HUDEP-2 (cell line): Measurements from ENCODE around the gene ADD3.

Experiments used
- DNase-seq, 76 experiments: peaks; one replicate each; lab custom pipeline; 2025; ENCODE audit not compliant: unreplicated experiment in 76 of 76; lab: John Stamatoyannopoulos, UW

Gene ADD3

GRCh38 chr10:110141871-110142635, 134.3 kb downstream of the ADD3 start:
- DNase-seq = peak in 2 of 76 experiments; percentile 4 to 12

- DNase-seq = no peak
Observed at GRCh38 chr10:110142965-110143364, 135.2 kb downstream of the ADD3 start.

- DNase-seq = no peak
Observed at GRCh38 chr10:110144507-110144906, 136.7 kb downstream of the ADD3 start.

- peak in 66 of 76 experiments; percentile 9 to 65 (median 33) for DNase-seq
Observed at GRCh38 chr10:110147961-110148360, 140.2 kb downstream of the ADD3 start.

GRCh38 chr10:110149259-110149658, 141.5 kb downstream of the ADD3 start:
- peak; percentile 18 to 91 (median 77) for DNase-seq

- DNase-seq = peak in 74 of 76 experiments; percentile 37 to 93 (median 76)
Observed at GRCh38 chr10:110150046-110150445, 142.3 kb downstream of the ADD3 start.

- no peak for DNase-seq
Observed at GRCh38 chr10:110150981-110151380, 143.2 kb downstream of the ADD3 start.

- DNase-seq = peak in 62 of 76 experiments; percentile 8 to 77 (median 52)
Observed at GRCh38 chr10:110151467-110151866, 143.7 kb downstream of the ADD3 start.

GRCh38 chr10:110151971-110152370, 144.2 kb downstream of the ADD3 start:
- no peak for DNase-seq

GRCh38 chr10:110153396-110153795, 145.6 kb downstream of the ADD3 start:
- peak in 1 of 76 experiments; percentile 9 for DNase-seq

- DNase-seq = no peak
Observed at GRCh38 chr10:110156046-110156445, 148.3 kb downstream of the ADD3 start.

- DNase-seq = no peak
Observed at GRCh38 chr10:110158051-110159005, 150.5 kb downstream of the ADD3 start.

- no peak for DNase-seq
Observed at GRCh38 chr10:110160081-110160480, 152.3 kb downstream of the ADD3 start.

GRCh38 chr10:110160522-110160921, 152.7 kb downstream of the ADD3 start:
- DNase-seq = no peak

GRCh38 chr10:110162741-110163145, 155.0 kb downstream of the ADD3 start:
- DNase-seq = peak in 54 of 76 experiments; percentile 3 to 62 (median 27)

GRCh38 chr10:110163192-110163773, 155.5 kb downstream of the ADD3 start:
- DNase-seq = no peak

- DNase-seq = no peak
Observed at GRCh38 chr10:110163841-110164240, 156.1 kb downstream of the ADD3 start.

GRCh38 chr10:110165239-110165638, 157.5 kb downstream of the ADD3 start:
- no peak for DNase-seq

- DNase-seq = no peak
Observed at GRCh38 chr10:110167149-110167548, 159.4 kb downstream of the ADD3 start.

- no peak for DNase-seq
Observed at GRCh38 chr10:110168601-110169481, 161.1 kb downstream of the ADD3 start.
